Uterus (tissue), 4 donors: ENCODE results near the gene RNU1-2. TPM values are rescaled to one million over a fixed set of nuclear protein-coding genes. Genes with fewer than 3 reads are reported as not detected.
"Not testable (repeated sequence)": the region's sequence is repeated elsewhere in the genome, so short reads cannot be mapped to it uniquely, and the experiment has no call there.

ENCODE experiments used
- DNase-seq, 2 donors: peaks; one replicate each; pipeline ENCODE4 v3.0.0-alpha.2; 2019 to 2020
- H3K27ac ChIP-seq, 2 donors: fragments of 200-600 bp; sonication (generic); 1 replicate in 1 of 2; 2 replicates in 1 of 2; pipeline ENCODE4 v1.5.1; 2016 to 2018
- H3K27me3 ChIP-seq, 2 donors: fragments of 200-600 bp; sonication (generic); one replicate each; pipeline ENCODE4 v1.5.1; 2018 to 2019; ENCODE audit warnings: control low read depth in 1 of 2
- H3K36me3 ChIP-seq, 2 donors: fragments of 200-600 bp; sonication (generic); one replicate each; pipeline ENCODE4 v1.5.1; 2019; ENCODE audit warnings: control low read depth in 1 of 2
- H3K4me1 ChIP-seq, 2 donors: fragments of 200-600 bp; sonication (generic); one replicate each; pipeline ENCODE4 v1.5.1; 2018 to 2019; ENCODE audit warnings: control low read depth in 1 of 2
- H3K4me3 ChIP-seq, 2 donors: fragments of 200-600 bp; sonication (generic); 1 replicate in 1 of 2; 2 replicates in 1 of 2; pipeline ENCODE4 v1.5.1; 2018 to 2019; ENCODE audit warnings: mild to moderate bottlenecking in 1 of 2
- H3K9me3 ChIP-seq, 2 donors: fragments of 200-600 bp; sonication (generic); one replicate each; pipeline ENCODE4 v1.5.1; 2019; ENCODE audit warnings: control low read depth in 1 of 2
- POLR2A ChIP-seq, 2 donors: fragments of 450-650 bp; IDR thresholded peaks; one replicate each; pipeline ENCODE4 v1.6.1; 2016; ENCODE audit warnings: antibody characterized with exemption in 2 of 2, mild to moderate bottlenecking in 1 of 2, moderate library complexity in 1 of 2
- intact Hi-C: fragments of 100-400 bp; cut with DNase I; formaldehyde crosslinking; loops from one replicate; pipeline ENCODE4 v1.15.1; 2023; ENCODE audit warnings: low total_unique reads
- total RNA-seq, 4 donors: library from RNA; depleted of rRNA in 3 of 4; stranded (reverse); fragments of >200 nt in 3 of 4; gene quantifications; one replicate each; pipeline versions ENCODE4 v1.1.0 to v1.2.4, GENCODE V29; 2014 to 2023
- donor health status: DM: yes; HTN: yes; CAD: no.

RNU1-2 gene
- 1,000 to 10,000 TPM in 1 of 4 donors, under 1 TPM in 3; under 0.01 to 2,125 (median under 0.01) TPM for total RNA-seq

- H3K27me3 ChIP-seq, H3K4me1 ChIP-seq, H3K9me3 ChIP-seq, intact Hi-C loops, H3K36me3 ChIP-seq: not testable (repeated sequence)
- DNase-seq, result peak; percentile 56 to 97
- peak in 1 of 2 donors; percentile 90 for TF ChIP-seq POLR2A (IDR thresholded peaks at IDR 0.05)
- peak within 1 kb of the TSS; percentile 32 to 36 for H3K4me3 ChIP-seq
- peak within 1 kb of the TSS; percentile 93 for H3K27ac ChIP-seq
These were observed at the start of gene RNU1-2 for GRCh38 chr1:16895598-16896315. RNU1-2 (plus strand) TSS chr1:16895980.

DNA sequence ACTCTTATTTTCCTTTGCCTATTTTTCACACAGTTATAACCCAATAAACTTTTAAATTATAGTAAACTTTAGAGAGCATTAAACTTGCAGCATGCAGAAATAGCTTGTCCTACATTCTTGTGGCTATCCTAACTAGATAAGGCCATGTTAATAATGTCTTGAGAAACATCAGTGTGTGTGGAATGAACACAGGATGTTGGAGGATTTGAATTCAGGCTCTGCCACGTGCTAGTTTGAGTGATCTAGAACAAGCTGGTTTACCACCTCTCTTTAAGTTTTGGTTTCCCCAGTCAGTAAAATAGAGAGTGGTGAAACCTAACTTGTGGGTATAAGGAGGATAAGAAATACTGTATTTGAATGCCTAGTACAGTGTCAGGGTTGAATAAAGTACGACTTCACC lies 39.6 kb upstream of the RNU1-2 start:
- intact Hi-C loops, H3K4me1 ChIP-seq, H3K9me3 ChIP-seq, H3K4me3 ChIP-seq, DNase-seq, H3K36me3 ChIP-seq, H3K27ac ChIP-seq, H3K27me3 ChIP-seq: not testable (repeated sequence)

DNA sequence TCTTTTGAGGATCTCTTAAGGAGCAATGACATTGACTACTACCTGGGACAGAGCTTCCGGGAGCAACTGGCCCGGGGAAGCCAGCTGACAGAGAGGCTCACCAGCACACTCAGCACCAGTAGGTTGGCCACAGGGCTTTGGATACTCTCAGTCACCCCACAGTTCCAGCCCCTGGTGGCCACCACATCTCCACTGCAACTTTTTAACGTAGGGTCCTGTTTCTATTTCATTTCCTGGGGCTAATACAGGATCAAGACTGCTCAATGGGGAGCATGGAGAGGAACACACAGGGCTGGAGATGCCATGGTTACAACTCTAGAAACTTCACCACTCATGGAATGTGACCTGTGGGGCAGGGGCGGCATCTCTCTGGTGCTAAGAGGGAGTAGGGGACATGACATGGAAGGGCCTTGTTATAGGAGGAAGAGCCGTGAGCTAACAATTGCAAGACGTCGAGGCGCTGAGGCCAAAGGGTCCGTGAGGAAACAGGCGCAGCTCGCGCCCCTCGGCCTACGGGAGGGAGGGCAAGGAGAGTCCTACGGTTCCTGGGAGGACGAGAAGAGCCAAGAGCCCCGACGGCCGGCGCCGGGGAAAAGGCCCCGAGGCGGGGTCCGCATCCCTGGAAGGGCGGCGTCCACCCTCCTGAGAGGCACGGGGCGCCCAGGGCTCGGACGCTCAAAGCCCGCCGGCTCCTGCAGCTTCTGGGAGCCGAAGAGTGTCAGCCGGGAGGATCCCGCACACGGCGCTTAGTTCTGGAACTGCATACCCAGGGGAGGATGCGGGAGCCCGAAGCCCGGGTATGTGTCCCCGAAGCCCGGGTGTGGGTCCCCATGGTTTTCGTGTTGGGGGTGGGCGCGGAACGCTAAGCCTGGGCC lies 36.4 kb upstream of the RNU1-2 start:
- intact Hi-C loops, result not testable (repeated sequence)

DNA sequence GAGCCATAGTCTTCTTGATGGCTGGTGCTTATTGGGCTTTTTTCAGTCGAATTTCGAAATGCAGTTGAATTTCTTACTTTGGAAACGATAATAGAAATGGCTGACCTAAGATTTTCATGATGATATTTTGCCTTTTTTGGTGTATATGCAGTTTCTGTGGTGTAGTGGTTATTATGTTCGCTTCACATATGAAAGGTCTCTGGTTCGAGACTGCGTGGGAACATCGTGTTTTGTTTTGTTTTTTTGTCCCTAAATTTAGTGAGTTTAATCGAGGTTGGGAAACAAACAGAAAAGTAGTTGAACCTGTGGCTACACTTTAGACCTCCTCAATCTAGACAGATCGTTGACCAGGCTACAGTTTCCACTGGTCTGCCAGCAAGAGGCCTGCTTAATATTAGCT lies 35.7 kb upstream of the RNU1-2 start:
- H3K4me1 ChIP-seq, H3K36me3 ChIP-seq, H3K27me3 ChIP-seq, intact Hi-C loops, H3K4me3 ChIP-seq, H3K27ac ChIP-seq, DNase-seq, H3K9me3 ChIP-seq: not testable (repeated sequence)

More for the DNA sequence above, 36.4 kb upstream of the RNU1-2 start:
- not testable (repeated sequence) for DNase-seq, H3K27me3 ChIP-seq, H3K36me3 ChIP-seq, H3K4me1 ChIP-seq, H3K27ac ChIP-seq, H3K4me3 ChIP-seq, H3K9me3 ChIP-seq

DNA sequence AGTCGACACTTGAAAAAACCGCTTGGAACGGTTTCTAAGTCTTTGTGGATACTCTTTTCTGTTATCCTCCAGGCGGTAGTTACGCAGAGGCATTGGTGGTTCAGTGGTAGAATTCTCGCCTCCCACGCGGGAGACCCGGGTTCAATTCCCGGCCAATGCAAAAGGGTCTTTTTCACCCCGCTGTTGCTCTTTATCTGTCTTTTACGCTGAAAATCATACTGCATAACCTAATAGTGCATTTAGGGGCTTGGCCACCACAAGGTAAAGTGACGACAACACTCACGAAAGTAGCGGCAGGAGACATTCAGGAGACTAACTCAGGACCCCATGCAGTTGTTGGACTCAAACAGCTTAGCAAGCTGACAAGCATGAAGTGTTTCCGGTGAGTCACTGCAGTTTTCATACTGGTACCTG lies 33.9 kb upstream of the RNU1-2 start:
- H3K27me3 ChIP-seq, H3K27ac ChIP-seq, intact Hi-C loops, H3K9me3 ChIP-seq, H3K36me3 ChIP-seq, H3K4me1 ChIP-seq, H3K4me3 ChIP-seq, DNase-seq: not testable (repeated sequence)

DNA sequence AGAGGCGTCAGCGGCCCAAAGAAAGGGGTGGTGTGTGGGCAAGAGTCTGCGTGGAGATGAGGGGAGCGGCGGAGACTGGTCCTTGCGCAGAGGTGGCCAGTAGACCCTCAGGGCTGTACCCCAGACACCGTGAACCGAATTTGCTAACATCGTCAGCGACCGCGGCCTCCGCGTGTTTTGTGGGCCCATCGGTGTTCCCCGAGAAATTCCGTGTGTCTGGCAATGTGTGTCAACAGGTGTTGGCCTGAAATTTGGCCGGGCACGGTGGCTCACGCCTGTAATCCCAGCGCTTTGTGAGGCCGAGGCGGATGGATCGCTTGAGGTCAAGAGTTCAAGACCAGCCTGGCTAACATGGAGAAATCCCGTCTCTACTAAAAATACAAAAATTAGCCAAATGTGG lies 33.4 kb upstream of the RNU1-2 start:
- DNase-seq, H3K4me3 ChIP-seq, H3K27ac ChIP-seq, H3K27me3 ChIP-seq, H3K9me3 ChIP-seq, intact Hi-C loops, H3K4me1 ChIP-seq, H3K36me3 ChIP-seq: not testable (repeated sequence)

DNA sequence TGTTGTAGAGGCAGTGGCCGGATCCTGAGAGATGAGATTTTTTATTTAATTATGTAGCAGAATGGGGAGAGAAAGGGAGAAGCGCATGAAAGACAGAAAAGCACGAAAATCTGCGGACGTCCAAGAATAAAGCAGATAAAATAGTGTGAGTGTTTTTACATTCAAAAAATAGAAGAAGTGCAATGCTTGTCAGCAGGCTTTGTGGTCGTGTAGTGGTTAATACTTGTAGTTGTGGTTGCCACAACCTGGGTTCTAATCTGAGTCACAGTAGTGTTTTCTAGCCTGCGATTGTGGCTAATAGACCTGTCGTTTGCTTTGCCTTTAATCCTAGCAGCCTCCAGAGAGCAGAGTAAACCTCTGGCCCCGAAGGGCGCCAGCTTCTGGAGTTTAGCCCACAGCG lies 32.8 kb upstream of the RNU1-2 start:
- DNase-seq, H3K27me3 ChIP-seq, intact Hi-C loops, H3K4me3 ChIP-seq, H3K36me3 ChIP-seq, H3K4me1 ChIP-seq, H3K27ac ChIP-seq, H3K9me3 ChIP-seq: not testable (repeated sequence)

GRCh38 chr1:16866926-16867707 lies 28.7 kb upstream of the RNU1-2 start:
- H3K27me3 ChIP-seq, H3K36me3 ChIP-seq, H3K27ac ChIP-seq, H3K4me3 ChIP-seq, H3K9me3 ChIP-seq, intact Hi-C loops, H3K4me1 ChIP-seq, DNase-seq: not testable (repeated sequence)

DNA sequence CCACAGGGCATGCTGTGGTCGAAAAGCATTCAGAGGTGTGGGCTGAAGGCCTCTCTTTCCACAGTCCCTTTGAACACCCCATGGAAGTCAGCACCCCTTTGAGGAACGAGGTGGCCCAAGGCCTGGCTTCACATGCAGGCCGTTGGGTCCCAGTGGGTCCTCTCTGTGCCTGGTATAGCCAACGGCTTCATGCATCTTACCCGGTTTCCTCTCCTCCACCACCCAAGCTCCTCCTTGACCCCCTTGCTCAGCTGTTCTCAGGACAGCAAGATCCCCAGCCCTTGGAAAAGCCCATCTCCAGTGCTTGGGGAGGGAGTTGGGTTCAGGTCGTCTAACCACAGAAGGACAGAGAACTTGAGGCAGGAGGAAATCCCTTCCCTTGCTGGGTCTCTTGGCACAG lies 27.0 kb upstream of the RNU1-2 start:
- H3K4me3 ChIP-seq, DNase-seq, intact Hi-C loops, H3K36me3 ChIP-seq, H3K9me3 ChIP-seq, H3K27ac ChIP-seq, H3K27me3 ChIP-seq, H3K4me1 ChIP-seq: not testable (repeated sequence)

GRCh38 chr1:16869996-16870395 lies 25.8 kb upstream of the RNU1-2 start:
- H3K27ac ChIP-seq, H3K4me3 ChIP-seq, intact Hi-C loops, H3K27me3 ChIP-seq, DNase-seq, H3K9me3 ChIP-seq, H3K36me3 ChIP-seq, H3K4me1 ChIP-seq: not testable (repeated sequence)

- H3K36me3 ChIP-seq, H3K4me1 ChIP-seq, H3K9me3 ChIP-seq, intact Hi-C loops, H3K27ac ChIP-seq, H3K27me3 ChIP-seq, H3K4me3 ChIP-seq, DNase-seq: not testable (repeated sequence)
These were observed 24.6 kb upstream of the RNU1-2 start for GRCh38 chr1:16871171-16871570.

- H3K36me3 ChIP-seq, intact Hi-C loops, H3K9me3 ChIP-seq, H3K4me1 ChIP-seq, H3K27me3 ChIP-seq: not testable (repeated sequence)
- DNase-seq, result peak; percentile 77 to 86
- Histone ChIP-seq H3K27ac (peak overlapping the region in 1 of 2 donors; percentile 58), H3K4me3 (peak overlapping the region in 1 of 2 donors; percentile 16)
These were observed 23.4 kb upstream of the RNU1-2 start for GRCh38 chr1:16872152-16873075.
